ENCODE measurements around the gene ALDH8A1.
"Not testable (repeated sequence)": the region's sequence is repeated elsewhere in the genome, so short reads cannot be mapped to it uniquely, and the experiment has no call there.

Gene ALDH8A1

GRCh38 chr6:134908906-134909516 is 40.9 kb downstream of the ALDH8A1 start:
- DNase-seq: no peak

DNA sequence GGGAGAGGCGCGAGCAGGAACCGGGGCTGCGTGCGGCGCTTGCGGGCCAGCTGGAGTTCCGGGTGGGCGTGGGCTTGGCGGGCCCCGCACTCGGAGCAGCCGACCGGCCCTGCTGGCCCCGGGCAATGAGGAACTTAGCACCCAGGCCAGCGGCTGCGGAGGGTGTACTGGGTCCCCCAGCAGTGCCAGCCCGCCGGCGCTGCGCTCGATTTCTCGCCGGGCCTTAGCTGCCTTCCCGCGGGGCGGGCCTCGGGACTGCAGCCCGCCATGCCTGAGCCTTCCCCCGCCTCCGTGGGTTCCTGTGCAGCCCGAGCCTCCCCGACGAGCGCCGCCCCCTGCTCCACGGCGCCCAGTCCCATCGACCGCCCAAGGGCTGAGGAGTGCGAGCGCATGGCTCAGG is 45.2 kb downstream of the ALDH8A1 start:
- DNase-seq: not testable (repeated sequence)

GRCh38 chr6:134903448-134903847 is 46.5 kb downstream of the ALDH8A1 start:
- DNase-seq: peak; percentile 15

DNA sequence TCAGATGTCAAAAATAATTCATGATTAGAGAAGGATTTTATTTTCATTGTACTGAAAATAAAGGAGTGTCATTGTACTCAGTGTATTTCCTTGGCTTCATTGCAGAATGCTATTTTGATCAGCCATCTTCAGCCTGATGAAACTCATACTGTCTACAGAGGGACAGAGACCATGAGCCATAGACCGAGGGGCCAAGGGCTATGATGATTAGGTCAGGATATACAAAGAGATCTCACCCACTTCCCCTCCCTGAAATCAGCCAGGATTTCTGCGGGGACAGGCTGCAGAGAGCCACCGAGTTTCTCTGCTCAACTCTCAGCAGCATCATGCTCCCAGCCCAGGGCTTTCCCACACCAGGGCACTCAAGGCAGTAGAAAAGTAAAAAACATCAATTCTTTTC is 47.0 kb downstream of the ALDH8A1 start:
- no peak for DNase-seq

DNA sequence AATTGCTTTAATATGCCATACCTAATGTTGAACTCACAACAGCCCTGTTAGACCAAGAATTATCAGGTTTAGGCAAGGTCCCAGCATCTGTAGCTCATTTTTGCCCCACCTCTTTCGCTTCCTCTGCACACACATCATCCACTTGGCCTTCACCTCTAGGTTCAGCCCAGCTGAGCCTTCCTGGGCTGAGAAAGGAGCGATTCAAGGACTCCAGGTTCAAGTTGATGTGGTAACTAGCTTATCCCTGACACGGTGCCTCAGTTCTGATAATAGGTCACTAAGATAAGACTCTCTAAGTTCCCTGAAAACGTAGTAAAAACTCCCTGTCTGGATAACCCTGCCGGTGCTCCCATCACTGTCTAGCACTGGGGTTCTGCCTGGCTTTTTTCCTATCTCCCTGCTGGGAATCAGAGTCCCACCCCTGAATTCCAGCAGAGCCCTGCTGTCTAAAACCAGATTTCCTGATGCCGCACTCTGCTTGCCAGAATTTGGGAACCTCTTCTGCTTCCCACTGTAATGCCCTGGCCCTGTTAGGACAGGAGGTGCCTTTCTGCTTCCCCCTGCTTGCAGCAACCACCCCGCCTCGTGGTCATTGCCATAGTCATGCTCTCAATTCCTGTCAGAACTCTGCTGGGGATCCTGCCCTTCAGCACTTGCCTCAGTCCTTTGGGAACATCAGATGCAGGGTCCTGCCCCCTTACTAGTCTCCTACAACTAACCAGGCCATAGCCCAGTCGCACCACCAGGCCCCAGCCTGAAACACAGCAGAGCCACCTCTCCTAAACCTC is 47.6 kb downstream of the ALDH8A1 start:
- no peak for DNase-seq

- DNase-seq: no peak
Measured at GRCh38 chr6:134898575-134898974, 51.3 kb downstream of the ALDH8A1 start.

GRCh38 chr6:134898166-134898565 is 51.7 kb downstream of the ALDH8A1 start:
- DNase-seq: not testable (repeated sequence)

DNA sequence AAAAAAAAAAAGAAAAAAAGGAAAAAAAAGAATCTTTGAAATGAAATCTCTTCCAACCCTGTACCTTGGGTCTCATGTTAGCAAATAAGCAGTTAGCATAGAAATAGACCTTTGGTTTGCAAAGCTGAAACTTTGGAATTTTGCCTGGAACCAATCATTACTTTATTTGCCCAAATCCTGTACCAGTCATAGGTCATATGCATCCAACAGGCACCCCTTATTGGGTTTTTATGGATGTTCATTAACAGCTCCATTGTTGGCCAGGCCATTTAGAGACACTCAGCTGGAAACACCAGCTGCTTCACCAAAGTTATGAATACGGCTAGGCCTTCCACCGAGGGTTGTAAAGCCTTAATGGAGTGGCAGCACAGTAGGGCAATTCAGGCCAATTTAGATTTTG is 53.0 kb downstream of the ALDH8A1 start:
- no peak for DNase-seq

DNA sequence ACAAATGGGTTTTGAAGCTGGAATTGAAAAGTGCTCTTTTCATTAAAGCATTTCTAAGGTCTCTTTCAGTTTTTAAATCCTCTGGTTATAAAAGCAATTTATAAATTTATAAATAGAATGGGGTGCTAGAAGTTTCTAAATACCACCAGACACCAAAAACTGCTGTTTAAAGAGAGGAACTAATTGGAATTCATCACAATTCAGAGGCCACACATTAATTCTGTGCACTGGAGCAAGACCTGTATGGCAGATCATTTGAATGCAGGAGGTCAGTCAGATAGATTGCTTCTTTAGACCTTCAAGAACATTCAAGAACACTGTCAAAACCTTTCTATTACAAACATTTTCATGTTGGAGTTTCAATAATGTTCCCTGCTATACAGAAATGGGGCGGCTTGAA is 55.1 kb downstream of the ALDH8A1 start:
- no peak for DNase-seq

GRCh38 chr6:134892362-134892761 is 57.5 kb downstream of the ALDH8A1 start:
- no peak for DNase-seq

GRCh38 chr6:134891633-134892032 is 58.3 kb downstream of the ALDH8A1 start:
- DNase-seq: no peak

DNA sequence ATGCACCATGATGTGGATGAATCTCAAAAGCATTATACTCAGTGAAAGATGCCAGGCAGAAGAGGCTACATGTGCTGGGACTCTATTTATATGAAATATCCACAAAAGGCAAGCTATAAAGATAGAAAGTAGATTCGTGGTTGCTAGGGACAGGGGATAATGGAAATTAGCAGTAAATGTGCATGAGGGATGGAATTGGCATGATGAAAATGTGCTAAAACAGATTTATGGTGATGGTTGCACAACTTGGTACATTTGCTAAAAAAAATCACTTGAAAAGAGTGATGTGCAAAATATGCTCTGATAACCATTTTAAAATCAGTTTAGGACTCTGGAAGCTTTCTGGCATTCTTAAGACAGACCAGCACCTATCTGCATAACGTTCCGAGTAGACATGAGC is 61.6 kb downstream of the ALDH8A1 start:
- DNase-seq: no peak

- no peak for DNase-seq
Measured at GRCh38 chr6:134884752-134885151, 65.1 kb downstream of the ALDH8A1 start.

DNA sequence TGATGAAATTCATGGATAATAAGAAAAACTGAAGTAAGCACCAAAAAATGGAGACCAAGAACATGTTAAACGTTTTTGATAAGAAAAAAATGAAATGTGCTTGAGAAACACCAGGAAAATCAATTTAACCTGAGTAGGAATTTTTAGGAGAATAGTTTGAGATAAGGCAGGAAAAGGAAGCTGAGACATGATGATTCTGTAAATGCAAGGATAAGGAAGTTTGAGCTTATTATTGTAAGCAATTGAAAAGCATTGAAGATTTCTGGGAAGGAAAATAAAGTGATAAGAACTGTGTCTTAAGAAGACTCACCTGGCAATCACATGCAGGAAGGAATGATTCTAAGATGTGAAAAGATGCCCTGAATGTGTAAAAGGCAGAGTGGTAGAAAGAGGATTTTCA is 66.6 kb downstream of the ALDH8A1 start:
- no peak for DNase-seq

DNA sequence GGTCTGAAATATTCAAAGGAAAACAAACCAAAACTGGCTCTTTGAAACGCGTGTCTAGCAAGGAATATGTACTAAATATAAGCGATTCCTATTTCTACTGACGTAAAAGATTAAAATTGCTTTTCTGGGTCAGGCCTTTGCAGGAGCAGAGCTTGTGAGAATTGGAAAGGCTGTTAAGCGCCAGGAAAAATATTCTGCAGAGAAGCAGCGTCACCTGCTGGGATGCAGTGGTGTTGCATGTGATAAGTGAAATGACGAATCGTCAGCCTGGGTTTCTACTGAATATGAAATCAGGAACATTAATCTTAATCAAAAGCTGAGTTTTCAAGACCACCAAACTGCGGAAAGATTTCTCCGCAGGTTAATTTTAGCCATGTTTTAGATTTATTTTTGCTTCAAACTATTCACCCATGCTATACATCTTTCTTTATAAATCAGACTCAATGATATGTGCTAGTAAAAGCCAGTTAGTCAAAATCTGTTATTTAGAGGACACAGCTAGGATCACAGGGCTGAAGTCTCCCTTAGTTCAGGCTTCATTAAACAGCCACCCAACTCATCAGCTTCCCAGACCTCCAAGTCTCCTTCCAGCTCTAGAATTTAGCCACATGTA is 67.4 kb downstream of the ALDH8A1 start:
- DNase-seq: no peak

DNA sequence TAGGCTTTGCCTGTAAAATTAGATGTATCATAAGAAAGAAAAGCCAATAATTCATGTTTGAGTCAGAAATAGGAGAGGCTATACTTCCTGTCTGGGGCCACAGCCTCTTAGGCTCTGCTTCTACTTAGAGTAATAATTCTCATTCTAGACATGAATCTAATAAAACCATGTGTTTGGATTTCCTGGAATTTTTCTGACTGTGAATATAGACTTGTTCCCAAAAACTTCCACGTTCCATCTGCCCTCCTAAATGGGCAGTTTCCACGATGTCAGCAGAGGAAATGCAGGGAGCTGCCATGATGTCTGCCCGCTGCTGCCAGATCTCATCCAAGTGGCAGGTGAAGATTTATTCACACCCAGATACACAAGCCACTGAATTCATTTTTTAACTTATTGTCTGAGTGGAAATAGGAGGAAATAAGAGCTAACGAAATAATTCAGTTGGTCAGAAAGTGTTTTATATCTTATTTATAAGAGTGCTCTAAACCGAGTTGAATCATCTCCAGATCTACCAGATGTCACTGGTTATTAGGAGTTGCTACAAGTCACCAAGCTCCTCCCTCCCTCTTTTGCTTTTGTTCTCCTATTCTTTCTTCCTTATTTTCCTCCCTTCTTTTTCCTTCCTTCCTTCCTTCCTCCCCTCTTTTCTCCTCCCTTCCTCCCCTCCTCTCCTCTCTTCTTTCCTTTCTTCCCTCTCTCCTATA is 69.3 kb downstream of the ALDH8A1 start:
- DNase-seq: no peak

GRCh38 chr6:134878136-134878535 is 71.8 kb downstream of the ALDH8A1 start:
- no peak for DNase-seq

DNA sequence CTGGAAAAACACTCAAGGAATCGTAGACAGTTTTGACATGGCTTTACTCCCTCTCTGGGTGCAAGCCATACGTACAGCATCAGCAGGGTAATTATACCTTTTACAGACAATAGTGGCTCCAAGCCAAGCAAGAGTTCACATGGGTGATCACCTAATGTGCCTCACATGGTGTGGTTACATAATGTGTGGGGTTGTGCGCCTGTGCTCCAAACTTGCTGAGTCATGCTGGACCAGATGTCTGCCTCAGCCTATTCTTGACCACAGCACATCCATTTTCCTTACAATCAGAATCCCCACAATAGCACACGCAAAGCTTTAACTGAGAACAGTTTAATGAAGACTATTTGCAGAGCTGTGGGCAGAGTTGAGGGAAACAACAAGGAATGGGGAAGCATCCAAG is 74.5 kb downstream of the ALDH8A1 start:
- peak; percentile 22 for DNase-seq

GRCh38 chr6:134873500-134874388 is 76.2 kb downstream of the ALDH8A1 start:
- DNase-seq: no peak

DNA sequence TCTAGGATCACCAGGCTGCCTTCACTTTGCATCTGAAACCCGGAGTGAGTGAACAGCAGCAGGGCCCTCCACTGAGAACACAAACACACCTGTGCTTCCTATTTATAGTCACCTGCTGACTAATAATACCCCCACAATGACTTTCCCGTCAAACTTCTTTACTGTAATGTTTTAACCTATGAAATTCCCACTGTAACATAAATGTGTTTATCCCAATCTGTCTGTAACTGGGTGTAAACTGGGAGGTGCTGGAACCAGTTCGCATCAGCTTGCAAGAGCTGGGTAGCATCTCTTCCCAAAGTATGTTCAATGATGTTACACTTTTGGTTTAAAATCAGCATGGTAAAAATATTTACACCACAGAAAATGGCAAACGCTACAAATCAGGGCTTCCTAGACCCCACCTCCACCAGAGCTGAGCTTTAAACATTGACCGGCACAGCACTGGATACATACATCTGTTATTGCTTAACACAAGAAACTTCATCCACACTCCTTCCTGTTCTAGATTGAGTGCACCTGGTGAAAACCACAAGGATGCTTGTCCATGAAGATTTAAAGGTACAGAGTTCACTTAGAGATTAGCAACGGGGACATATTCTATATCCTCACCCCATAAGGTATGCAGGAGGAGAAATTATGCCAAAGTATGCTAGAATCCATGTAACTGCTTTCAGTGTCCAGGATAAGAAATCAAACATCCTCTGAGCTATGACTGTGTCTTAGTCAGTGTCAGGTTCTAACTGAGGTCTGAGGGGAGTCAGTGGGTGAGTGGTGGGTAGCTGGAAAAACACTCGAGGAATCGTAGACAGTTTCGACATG is 79.0 kb downstream of the ALDH8A1 start:
- peak; percentile 46 for DNase-seq

DNA sequence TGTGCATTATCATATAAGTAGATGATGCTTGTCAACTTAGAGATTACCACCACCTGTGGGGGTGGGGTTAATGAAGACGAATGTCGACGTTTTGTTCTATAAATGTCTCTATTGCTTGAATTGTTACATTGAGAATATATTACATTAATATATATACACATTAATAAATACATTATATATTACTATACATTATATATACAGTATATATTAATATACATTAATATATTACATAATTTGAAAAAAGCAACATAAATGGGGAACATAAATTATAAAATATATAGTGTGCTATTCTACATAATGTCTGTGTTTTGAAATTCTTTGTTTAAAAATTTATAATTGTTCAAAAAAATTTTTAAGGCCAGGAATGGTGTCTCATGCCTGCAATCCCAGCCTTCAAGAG is 81.1 kb downstream of the ALDH8A1 start:
- no peak for DNase-seq

All from NCI-H2171 treated with DMSO at 0.1 percent for 48 hours (cell line).